ENCODE measurements around the gene POU2F2.

POU2F2 gene

GRCh38 chr19:42122691-42123607, 9.3 kb downstream of the POU2F2 start:
- TF ChIP-seq, protein P1, sequence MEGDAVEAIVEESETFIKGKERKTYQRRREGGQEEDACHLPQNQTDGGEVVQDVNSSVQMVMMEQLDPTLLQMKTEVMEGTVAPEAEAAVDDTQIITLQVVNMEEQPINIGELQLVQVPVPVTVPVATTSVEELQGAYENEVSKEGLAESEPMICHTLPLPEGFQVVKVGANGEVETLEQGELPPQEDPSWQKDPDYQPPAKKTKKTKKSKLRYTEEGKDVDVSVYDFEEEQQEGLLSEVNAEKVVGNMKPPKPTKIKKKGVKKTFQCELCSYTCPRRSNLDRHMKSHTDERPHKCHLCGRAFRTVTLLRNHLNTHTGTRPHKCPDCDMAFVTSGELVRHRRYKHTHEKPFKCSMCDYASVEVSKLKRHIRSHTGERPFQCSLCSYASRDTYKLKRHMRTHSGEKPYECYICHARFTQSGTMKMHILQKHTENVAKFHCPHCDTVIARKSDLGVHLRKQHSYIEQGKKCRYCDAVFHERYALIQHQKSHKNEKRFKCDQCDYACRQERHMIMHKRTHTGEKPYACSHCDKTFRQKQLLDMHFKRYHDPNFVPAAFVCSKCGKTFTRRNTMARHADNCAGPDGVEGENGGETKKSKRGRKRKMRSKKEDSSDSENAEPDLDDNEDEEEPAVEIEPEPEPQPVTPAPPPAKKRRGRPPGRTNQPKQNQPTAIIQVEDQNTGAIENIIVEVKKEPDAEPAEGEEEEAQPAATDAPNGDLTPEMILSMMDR (IDR thresholded peaks at IDR 0.05; ENCODE audit: extremely low read depth, missing control alignments), result no peak
- DNase-seq (ENCODE audit: low spot score), result peak; percentile 67

DNA sequence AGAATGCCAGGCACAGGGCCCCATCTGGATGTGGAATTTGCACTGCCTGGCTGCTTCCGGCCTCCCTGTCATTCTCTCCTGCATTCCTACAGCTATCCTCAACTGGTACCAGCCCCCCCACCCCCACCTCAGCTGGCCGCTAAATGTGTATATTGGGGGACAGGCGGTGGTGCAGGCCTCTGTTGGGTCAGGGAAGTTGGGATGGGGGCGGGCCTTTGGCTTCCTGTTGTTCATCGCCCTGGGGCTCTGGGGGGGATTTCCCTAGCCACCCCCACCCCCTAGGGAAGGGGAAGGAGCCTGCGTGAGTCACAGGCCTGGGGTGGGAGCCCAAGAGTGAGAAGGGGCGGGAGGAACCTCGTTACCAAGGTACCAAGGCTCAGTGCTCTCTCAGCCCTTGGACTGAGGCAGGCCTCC, 10.6 kb downstream of the POU2F2 start:
- TF ChIP-seq, protein P1 (IDR thresholded peaks at IDR 0.05; ENCODE audit: extremely low read depth, missing control alignments), result no peak

GRCh38 chr19:42121036-42121621, 11.1 kb downstream of the POU2F2 start:
- no peak for DNase-seq (ENCODE audit: low spot score)
- TF ChIP-seq, protein P1 (IDR thresholded peaks at IDR 0.05; ENCODE audit: extremely low read depth, missing control alignments), result no peak

More for the DNA sequence above, 10.6 kb downstream of the POU2F2 start:
- peak; percentile 82 for DNase-seq (ENCODE audit: low spot score)

GRCh38 chr19:42120276-42120980, 11.8 kb downstream of the POU2F2 start:
- DNase-seq (ENCODE audit: low spot score), result no peak
- TF ChIP-seq, protein P1 (IDR thresholded peaks at IDR 0.05; ENCODE audit: extremely low read depth, missing control alignments), result no peak

GRCh38 chr19:42117076-42117475, 15.2 kb downstream of the POU2F2 start:
- no peak for DNase-seq (ENCODE audit: low spot score)
- TF ChIP-seq, protein P1 (IDR thresholded peaks at IDR 0.05; ENCODE audit: extremely low read depth, missing control alignments), result no peak

DNA sequence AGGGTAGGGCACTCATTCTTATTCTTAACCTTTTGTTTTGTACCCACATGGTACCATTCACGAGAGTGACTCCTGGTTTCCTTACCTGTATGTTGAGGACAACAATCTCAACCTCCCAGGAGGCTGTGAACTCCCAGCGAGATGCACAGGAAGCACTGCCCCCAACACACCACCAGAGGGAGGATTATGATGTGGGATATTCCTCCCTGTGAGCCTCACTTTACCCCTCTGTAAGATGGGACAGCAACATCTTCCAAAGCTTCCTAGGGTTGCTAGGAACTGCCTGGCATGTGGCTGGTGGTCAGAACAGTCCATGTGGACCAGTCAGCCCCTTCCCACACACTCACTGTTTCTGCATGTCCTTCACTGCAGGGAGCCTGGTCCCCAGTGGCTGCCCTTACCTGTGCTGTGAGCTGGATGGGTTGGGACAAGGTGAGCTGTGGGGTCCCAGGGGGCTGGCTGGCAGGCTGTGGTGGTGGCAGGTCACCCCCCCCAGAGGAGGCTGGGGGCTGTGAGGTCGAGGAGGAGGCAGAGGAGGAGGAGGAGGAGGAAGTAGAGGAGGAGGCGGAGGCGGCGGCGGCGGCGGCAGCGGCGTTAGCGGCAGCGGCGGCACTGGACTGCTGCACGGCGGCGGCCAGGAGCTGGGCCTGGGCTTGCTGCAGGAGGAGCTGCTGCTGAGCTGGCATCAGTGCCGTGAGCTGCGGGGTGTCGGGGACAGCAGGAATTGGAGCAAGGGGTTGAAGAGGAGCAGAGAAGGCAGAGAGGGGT, 15.8 kb downstream of the POU2F2 start:
- DNase-seq (ENCODE audit: low spot score), result no peak
- TF ChIP-seq, protein P1 (IDR thresholded peaks at IDR 0.05; ENCODE audit: extremely low read depth, missing control alignments), result peak; percentile 12

All from GM20000 (cell line).